Loucy (cell line): Measurements from ENCODE around the gene CALHM6.

Source experiments
- CTCF ChIP-seq: fragments of 200-600 bp; sonication (generic); conservative IDR thresholded peaks from 2 replicates; pipeline ENCODE4 v1.5.1; 2014; ENCODE audit warnings: mild to moderate bottlenecking, antibody characterized with exemption, low read length
- EZH2phosphoT487 ChIP-seq: fragments of 200-600 bp; IDR thresholded peaks from 2 replicates; pipeline ENCODE4 v1.6.1; 2018; ENCODE audit warnings: antibody characterized with exemption, mild to moderate bottlenecking, moderate library complexity, borderline replicate concordance

- TF ChIP-seq CTCF (no peak), EZH2phosphoT487 (no peak)
Measured at GRCh38 chr6:116465246-116465645, 4.1 kb downstream of the CALHM6 start.
